HFF-Myc (cell line): Measurements from ENCODE around the gene LSP1.

Source experiments
- DNase-seq: peaks from one replicate; pipeline ENCODE4 v3.0.0-alpha.2; 2011; ENCODE audit warnings: low read depth; ENCODE audit errors: extremely low read depth
- H3K4me3 ChIP-seq: replicated peaks from 2 replicates; pipeline ENCODE4 v1.5.1; 2011; ENCODE audit warnings: low read depth, mild to moderate bottlenecking, control low read depth, low read length
- TF ChIP-seq, protein P1 (sequence below): IDR thresholded peaks from 2 replicates; pipeline ENCODE4 v1.5.1; 2012; ENCODE audit warnings: mild to moderate bottlenecking, low read depth, low read length, control low read depth; ENCODE audit errors: missing control alignments

LSP1 gene

DNA sequence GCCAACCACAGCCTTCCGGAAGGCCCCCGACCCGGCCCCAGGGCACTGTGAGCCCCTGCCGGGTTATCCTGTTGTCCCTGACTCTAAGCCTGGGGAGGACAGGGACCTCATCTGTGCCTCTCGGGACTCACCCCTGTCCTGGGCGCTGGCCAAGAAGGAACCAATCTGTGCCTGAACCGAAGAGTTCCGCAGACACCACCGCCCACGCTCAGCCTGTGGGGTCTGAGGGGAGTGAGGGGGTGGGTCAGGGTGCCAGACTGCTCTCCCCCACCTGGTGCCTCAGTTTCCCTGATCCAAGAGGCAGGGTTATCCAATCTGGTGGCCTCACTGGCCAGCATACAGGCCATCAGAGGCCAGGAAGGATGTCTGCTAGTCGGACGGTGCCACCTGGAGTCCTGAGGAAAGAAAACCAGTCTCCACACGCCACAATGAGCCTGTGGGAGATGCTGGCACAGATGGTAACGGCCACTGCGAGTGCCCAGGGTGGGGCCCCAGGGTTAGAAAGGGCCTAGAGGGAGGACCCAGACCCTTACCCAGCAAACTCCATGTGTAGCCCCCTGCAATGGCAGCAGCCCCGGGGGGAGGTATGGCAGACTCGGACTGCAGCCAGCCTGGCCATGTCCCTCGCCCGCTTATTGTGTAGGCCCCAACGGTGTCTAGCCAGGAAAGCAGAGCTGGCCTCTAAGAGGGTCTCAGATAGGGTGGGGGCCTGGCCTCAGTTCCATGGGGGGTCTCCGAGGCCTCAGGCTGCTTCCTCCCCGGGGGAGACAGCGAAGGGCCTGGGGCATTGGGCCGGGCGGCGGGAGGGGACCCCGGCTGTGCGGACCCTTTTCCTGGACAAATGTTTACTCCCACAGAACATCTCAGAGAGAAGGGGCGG, 65.8 kb downstream of the LSP1 start:
- no peak for DNase-seq
- TF ChIP-seq, protein P1, sequence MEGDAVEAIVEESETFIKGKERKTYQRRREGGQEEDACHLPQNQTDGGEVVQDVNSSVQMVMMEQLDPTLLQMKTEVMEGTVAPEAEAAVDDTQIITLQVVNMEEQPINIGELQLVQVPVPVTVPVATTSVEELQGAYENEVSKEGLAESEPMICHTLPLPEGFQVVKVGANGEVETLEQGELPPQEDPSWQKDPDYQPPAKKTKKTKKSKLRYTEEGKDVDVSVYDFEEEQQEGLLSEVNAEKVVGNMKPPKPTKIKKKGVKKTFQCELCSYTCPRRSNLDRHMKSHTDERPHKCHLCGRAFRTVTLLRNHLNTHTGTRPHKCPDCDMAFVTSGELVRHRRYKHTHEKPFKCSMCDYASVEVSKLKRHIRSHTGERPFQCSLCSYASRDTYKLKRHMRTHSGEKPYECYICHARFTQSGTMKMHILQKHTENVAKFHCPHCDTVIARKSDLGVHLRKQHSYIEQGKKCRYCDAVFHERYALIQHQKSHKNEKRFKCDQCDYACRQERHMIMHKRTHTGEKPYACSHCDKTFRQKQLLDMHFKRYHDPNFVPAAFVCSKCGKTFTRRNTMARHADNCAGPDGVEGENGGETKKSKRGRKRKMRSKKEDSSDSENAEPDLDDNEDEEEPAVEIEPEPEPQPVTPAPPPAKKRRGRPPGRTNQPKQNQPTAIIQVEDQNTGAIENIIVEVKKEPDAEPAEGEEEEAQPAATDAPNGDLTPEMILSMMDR = no peak

DNA sequence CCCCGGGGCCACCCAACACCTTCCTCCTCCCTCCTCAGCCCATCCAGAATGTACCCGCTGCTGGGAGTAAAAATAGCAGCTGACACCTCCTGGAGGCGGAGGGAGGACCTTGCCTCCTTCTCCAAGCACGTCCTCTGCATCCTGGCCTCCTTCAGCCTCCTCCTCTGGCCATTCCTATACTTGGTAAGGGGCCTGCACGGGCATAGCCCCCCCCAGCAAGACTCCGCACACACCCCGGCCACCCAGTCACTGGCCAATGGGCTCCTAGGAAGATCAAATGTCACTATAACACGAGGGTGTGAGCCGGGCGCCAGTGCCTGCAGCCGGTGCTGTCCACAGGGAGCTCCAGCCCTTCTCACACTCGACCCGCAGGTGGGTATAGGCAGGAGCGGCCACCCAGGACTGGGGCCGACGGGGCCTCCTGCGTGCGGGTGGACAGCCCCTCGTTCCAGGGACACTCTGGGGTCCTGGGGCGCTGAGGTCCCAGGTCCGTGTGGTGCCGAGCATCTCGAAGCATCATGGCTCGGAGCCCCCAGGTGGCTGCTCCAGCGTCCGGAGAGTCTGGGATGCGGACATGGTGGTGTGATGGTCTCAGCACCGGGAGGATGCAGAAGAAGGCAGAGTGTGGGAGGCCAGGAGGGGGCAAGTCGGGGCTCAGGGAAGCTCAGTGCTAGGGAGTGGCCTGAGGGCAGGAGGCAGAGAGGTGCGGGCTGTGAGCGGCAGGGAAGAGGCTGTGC, 66.7 kb downstream of the LSP1 start, which contains the start of gene TNNT3:
TNNT3 (plus strand) TSS at position 313 of the 737 bp plus-strand sequence. CDS start 3,172 bp downstream, outside the sequence.
- H3K4me3 ChIP-seq = no peak within 1 kb of the TSS
- TF ChIP-seq, protein P1 = no peak
- no peak for DNase-seq

More for the DNA sequence above, 65.8 kb downstream of the LSP1 start:
- no peak overlapping the region for H3K4me3 ChIP-seq

DNA sequence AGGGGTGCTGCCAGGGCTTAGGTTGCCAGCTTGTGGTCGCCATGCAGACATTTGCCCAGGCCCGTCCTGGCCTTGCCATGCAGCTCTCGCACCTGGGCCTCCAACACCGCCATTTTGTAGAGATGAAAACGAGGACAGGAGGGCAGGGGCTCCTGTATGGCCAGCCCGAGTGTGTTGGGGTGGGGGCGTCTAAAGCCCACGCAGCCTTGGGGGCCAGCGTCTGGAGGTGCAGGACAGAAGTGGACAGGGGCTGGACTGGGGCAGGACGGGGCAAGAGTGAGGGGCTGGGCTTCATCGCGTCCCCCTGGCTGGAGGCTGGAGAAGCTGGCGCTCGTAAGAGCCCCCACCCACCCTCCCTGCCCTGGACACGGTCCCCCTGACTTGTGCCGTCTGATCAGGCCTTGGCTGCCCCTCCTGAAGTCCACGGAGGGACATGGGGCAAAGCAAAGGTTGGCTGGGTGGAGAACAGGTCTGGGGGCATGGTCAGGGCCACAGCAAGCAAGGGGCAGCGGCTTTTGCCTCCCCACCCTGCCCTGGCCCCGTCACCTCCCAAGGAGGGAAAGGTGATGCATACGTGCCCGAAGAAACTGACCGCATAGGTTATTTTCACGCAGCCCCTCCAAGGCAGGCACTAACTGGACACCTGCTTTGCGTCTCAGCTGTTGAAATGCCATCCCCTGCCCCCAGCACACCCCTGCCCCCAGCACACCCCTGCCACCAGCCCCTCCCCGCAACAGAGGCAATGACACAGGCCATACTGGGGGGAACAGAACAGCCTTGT, 67.4 kb downstream of the LSP1 start:
- no peak overlapping the region for H3K4me3 ChIP-seq
- TF ChIP-seq, protein P1 = no peak
- DNase-seq = no peak

GRCh38 chr11:1920909-1921573, 68.2 kb downstream of the LSP1 start:
- H3K4me3 ChIP-seq = no peak overlapping the region
- no peak for DNase-seq
- TF ChIP-seq, protein P1 = no peak

- no peak for DNase-seq
- TF ChIP-seq, protein P1 = no peak
- no peak overlapping the region for H3K4me3 ChIP-seq
These were observed 68.8 kb downstream of the LSP1 start for GRCh38 chr11:1921574-1922141.
